ENCODE data around the gene TNNI2.

TNNI2 gene

DNA sequence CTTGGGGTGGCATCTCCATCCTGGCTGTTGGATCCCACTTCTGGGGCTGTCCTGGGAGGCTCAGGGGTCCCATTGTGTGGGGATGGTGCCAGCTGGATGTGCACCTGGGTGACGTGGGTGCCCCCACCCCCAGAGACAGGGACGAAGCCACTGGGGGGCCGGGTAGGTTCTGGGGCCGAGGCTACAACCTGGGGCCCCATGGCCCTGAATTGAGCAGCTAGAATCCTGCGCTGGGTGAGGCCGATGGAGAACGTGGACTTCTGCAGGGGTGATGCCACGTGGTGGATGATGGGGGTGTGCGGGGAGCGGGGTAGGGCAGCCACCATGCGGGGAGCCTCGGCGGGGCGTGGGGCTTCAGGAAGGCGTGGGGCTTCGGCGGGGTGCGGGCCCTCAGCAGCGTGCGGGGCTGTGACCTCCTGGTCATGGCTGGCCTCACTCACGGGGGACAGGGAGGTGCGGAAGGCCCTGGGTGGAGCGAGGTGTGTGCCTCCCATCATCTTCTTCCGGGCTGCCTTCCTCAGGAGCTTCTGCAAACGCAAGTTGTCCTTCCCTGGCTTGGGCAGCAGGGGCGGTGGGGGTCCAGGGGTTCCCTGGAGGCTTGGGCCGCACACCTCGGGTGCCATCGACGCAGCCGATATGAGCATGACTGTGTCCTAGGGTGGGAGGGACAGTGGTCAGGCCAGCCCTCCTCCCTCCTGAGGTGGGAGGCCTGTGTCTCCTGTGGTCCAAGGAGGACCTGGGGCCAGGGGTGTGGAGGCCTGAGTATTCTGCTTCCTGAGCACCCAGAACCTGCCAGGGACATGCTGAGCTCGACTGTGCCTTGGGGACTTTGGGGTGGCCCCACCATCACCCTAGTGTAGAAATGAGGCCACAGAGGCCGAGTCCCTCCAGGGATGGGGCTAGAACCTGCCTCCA is 51.4 kb downstream of the TNNI2 start:
- DNase-seq, result no peak

All from NCI-H2171 (cell line).